Astrocyte (in vitro differentiated cells and primary cell): ENCODE results near the gene RPP25L.

Source experiments
- EZH2 ChIP-seq: IDR thresholded peaks from 2 replicates; pipeline ENCODE4 v1.6.1; 2012; ENCODE audit warnings: mild to moderate bottlenecking, low read length, inconsistent platforms; ENCODE audit not compliant: insufficient read depth
- TF ChIP-seq, protein P1 (sequence below): IDR thresholded peaks from 2 replicates; pipeline ENCODE4 v1.5.1; 2011; ENCODE audit warnings: low read depth, mild to moderate bottlenecking, inconsistent platforms, low read length, moderate library complexity; ENCODE audit not compliant: insufficient read depth

DNA sequence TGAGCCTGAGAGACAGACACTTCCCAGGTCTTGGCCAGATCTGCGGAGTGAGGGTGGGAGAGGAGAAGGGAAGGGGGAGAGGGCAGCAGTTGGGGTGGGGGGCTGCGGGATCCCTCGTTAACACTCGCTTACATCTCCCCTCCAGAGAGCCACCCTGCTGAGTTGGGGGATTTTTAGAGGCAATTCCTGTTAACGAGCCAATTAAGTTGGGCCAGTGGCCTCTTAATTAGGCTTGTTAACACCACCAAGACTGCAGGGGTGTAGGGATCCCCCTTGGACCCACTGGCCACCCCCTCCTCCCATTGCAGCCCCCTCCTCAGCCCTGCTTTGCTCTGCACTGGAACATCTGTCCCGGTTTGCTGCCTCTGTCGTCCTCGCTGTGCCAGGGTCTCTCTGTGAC lies 46.0 kb downstream of the RPP25L start:
- TF ChIP-seq, protein P1, sequence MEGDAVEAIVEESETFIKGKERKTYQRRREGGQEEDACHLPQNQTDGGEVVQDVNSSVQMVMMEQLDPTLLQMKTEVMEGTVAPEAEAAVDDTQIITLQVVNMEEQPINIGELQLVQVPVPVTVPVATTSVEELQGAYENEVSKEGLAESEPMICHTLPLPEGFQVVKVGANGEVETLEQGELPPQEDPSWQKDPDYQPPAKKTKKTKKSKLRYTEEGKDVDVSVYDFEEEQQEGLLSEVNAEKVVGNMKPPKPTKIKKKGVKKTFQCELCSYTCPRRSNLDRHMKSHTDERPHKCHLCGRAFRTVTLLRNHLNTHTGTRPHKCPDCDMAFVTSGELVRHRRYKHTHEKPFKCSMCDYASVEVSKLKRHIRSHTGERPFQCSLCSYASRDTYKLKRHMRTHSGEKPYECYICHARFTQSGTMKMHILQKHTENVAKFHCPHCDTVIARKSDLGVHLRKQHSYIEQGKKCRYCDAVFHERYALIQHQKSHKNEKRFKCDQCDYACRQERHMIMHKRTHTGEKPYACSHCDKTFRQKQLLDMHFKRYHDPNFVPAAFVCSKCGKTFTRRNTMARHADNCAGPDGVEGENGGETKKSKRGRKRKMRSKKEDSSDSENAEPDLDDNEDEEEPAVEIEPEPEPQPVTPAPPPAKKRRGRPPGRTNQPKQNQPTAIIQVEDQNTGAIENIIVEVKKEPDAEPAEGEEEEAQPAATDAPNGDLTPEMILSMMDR = no peak
- TF ChIP-seq EZH2 = no peak
